GM19240 (cell line): ENCODE measurements around the gene CHD1.

ENCODE experiments used
- DNase-seq: peaks from one replicate; pipeline ENCODE4 v3.0.0; 2011; ENCODE audit warnings: low spot score; ENCODE audit not compliant: insufficient read length

CHD1 gene

DNA sequence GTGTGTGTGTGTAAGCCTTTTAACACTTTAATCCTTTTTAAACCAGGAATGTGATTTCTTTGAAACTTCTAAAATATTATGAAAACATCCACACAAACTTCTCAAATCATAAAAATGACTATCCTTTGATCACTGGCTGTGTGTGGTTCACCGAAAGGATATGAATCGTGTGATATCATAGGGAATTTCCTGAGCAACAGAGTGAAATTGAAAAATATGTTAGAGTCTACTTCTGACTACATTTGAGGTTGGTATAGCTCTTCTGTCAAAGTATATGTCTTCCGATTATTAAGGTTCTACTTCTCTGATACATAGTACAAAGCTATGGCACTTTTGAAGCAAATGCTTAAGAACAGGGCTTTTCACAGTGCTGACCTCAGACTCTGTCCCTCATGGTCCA is 115.1 kb downstream of the CHD1 start:
- DNase-seq, result no peak

DNA sequence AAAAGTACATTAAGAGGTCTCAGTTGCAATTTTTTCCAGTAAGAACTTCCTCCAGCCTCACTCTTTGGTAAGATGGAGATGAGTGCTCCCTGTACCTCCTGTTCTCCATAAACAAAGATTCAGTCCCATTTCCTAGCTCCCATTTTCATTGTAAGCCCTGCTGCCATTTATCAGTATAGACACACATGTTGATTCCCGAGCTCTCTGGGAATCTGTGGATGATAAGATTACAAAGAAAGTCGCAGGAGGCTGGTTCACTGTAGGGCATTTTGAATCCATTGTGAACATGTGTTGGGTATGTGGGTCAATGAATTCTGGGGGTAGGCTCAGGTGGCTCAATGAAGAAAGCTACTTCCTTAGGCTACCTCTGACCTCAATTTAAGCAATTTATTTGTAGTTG is 118.6 kb downstream of the CHD1 start:
- DNase-seq, result no peak

DNA sequence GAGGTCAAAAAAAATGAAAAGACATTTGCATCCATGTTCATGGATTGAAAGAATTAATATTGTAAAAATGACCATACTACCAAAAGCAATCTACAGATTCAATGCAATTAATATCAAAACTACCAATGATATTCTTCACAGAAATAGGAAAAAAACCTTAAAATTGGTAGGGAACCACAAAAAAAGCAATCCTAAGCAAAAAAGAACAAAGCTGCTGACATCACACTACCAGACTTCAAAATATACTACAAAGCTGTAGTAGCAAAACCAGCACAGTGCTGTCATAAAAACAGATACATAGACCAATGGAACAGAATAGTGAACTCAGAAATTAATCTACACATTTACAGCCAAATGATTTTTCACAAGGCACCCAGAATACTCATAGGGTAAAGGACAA is 121.0 kb downstream of the CHD1 start:
- no peak for DNase-seq

DNA sequence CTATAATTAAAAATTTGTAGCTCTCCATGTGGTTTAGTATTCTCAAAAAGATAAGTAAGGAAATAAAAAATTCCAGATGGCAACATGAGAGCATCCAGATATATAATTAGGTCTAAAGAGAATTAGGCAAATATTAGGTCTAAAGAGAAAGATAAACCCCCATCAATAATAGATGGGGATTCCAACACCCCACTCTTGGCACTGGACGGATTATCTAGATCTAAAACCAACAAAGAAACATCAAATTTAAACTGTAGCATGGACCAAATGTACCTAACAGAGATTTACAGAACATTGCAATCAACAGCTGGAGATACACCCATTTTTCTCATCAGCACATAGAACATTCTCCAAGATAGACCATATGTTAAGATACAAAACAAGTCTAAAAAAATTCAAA is 123.7 kb downstream of the CHD1 start:
- DNase-seq, result no peak

DNA sequence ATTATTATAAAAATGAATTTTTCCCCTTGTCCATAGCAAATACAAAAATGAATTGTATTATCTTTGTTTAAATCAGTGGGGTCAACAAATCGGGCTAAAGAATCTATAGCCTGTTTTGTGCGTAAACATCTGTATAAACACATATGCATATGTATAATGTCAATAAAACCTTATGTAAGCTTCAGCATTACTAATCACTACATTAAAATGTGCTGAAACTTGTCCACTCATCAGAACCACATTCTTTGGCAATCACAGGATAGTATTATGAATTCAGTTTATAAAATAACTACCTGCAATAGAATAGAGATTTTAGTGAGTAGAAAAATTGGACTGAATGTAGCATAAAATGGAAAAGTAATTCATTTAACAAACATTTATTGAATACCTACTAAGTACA is 124.7 kb downstream of the CHD1 start:
- DNase-seq, result no peak
